GM21447 (cell line): Measurements from ENCODE around the gene BICC1.
"Not testable (repeated sequence)": the region's sequence is repeated elsewhere in the genome, so short reads cannot be mapped to it uniquely, and the experiment has no call there.

Experiments
- ATAC-seq: cut with Tn5 transposase; IDR thresholded peaks from one replicate; pipeline ENCODE4 v1.9.1; 2021; ENCODE audit not compliant: unreplicated experiment

Gene BICC1

GRCh38 chr10:58844680-58845079 is 332.0 kb downstream of the BICC1 start:
- ATAC-seq = no peak

DNA sequence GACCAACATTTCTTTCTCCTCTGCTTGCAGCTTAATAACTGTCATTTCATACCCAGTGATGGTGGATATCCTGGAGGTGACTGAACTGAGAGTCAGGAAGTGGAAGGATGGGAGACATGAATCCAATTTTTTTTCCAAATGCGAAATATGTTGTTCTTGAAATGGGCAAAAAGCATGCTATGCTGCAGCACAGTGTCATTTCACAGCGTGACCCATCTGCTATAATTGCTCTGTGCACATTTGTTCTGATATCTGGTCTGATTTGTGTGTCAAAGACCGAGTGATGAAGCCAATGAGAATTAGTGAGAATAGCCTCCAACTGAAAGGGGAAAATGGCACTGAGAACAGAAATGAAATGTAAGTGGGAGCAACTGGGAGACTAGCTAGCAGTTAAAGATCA is 334.2 kb downstream of the BICC1 start:
- ATAC-seq = no peak

- ATAC-seq = no peak
These were observed 338.9 kb downstream of the BICC1 start for GRCh38 chr10:58851606-58852005.

GRCh38 chr10:58853668-58854067 is 341.0 kb downstream of the BICC1 start:
- ATAC-seq = no peak

DNA sequence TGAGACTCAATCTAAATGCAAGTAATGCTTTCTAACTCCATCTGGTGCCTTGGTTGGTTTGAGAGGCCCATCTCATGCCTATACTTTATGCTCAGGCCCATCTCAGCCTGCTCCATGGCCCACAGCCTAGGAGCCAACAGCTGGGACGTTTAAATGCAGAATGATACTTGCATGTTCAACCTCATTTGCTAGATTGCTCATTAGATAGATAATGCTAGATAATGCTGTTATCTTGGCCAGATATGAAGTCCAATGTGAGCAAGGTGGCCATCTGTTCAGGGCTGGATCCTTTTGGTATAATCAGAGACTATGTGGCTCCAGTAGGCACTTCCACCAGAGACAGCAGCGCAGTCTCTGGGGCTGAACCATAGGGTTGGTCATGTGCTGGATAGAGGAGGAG is 342.1 kb downstream of the BICC1 start:
- ATAC-seq = no peak

DNA sequence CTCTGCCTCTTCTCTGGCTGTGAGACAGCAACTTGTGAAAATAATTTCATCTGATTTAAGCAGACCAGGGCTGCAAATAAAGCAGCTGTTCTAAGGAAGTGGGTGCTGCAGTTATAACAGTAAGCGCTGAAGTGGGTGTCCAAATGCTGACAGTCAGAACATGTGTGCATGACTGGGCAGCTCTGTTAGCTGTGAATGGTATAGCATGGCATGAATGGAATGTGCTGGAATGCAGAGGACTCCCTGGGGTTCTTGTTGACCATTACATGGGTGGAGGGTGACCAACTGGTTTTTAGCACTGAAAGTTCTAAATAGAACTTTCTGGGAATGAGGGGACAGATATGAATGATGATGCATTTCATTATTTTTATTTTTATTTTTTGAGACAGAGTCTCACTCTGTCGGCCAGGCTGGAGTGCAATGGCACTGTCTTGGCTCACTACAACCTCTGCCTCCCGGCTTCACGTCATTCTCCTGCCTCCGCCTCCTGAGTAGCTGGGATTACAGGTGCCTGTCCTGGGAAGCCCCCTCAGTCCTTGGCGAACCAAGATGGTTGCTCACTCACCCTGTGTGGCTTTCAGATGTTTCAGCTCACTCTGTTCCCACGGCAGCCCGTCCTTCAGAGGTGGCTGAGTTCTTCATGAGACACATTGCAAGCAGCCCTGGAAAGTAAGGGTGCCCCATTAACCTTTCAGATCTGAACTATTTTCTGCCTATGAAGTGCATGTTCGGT is 344.0 kb downstream of the BICC1 start:
- ATAC-seq = no peak

- no peak for ATAC-seq
These were observed 344.7 kb downstream of the BICC1 start for GRCh38 chr10:58857251-58857805.

- not testable (repeated sequence) for ATAC-seq
These were observed 345.5 kb downstream of the BICC1 start for GRCh38 chr10:58858123-58858522.

- no peak for ATAC-seq
These were observed 346.9 kb downstream of the BICC1 start for GRCh38 chr10:58859526-58859925.

DNA sequence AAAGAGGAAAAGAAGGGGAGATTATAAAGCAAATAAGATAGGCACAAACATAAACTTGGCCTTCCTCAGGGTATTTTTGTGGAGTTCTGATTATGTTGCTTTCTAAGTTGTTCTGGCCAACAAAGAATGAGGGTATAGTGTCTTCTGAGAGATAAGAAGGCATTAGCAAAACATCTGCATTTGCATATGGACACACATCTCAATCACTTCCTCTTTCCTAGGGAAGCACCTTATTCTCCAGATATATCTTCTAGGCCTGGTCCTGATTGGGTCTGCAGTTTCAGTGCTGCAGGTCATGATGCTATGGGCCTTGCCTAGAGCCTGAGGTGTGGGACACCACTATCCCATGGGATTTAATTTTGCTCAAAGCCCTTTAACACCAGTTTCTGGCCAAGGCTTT is 355.0 kb downstream of the BICC1 start:
- ATAC-seq = no peak

DNA sequence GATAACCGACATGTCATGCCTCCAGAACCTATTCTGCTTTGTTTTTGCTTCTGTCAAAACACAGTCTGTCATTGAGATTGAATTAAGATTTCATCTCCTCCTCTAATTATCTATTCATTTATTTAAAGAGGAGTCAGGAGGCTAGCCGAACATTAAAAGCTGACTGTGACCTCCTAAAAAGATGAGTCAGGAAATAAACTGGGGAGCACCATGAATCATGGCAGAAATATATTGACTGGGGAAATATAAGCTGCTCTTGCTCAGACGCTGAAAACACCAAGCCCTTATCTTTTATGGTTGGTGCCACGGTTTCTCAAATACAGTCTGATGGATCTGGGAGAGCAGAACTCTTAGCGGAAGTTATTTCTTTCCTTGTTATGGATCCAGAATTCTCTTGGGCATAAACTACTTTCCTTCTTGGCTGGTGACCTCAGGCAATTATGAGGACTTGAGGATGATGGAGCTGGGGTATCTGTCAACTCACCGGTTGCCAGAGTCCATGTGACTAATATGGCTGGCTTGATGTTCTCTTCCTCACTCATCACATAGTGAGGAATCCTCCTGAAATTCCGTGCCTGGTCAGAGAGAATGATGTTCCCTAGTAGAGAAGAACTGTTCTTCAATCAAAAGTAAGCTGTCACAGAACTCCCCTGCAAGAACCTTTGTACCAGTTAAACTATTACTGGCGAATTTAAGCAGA is 356.2 kb downstream of the BICC1 start:
- ATAC-seq = no peak

DNA sequence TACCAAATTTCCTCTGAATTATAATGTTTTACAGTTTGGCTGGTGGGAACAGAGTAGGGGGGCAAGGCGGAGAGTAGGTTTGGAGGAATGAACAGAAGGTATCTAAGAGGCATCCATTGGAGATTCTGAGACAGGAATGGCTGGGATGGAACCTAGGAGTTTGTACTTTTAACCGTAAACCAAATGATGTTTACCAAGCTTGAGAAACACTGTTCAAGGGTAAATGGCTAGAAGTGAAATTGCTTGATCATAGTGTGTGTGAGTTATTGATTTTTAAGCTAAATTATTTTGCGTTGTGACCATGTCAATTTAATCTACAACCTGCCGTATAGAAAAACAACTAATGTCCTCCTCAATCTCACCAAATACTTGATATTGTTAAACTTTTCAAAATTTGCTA is 357.4 kb downstream of the BICC1 start:
- no peak for ATAC-seq

DNA sequence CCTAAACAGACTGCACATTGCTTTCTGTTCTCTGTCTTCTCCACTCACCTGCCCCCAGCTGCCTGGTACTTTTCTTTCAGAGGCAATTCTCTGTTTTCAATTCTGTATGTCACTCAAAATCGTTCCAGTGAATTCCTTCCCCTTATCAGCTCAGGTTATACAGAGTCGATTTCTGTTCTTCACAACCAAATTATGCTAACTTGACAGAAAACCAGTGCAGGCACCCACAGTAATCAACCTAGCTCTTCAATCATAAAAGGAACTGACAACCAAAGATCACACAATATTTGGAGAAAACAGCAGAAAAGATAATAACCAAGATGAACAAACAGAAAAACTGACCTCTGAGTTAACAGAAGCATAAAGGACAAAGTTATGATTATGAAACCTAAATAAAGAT is 360.5 kb downstream of the BICC1 start:
- no peak for ATAC-seq
